ENCODE results near the gene SGIP1. TPM values are rescaled to one million over a fixed set of nuclear protein-coding genes. Genes with fewer than 3 reads are reported as not detected.

SGIP1 gene
- total RNA-seq, 4 donors from 2014 or later = 3.9 to 14.7 (median 6.5) TPM

GRCh38 chr1:66500301-66500700 lies 33.7 kb upstream of the SGIP1 start:
- no peak overlapping the region for H3K27ac ChIP-seq
- no peak overlapping the region for H3K4me3 ChIP-seq
- peaks cover 0 to 4% (median 0%) of the 10 kb centered on the region in 4 donors for H3K4me1 ChIP-seq
- no peaks in the 10 kb centered on the region for H3K27me3 ChIP-seq
- no peaks in the 10 kb centered on the region for H3K36me3 ChIP-seq
- no peak for DNase-seq (ENCODE audit: low spot score in 2 of 2)
- no peaks in the 10 kb centered on the region for H3K9me3 ChIP-seq
- TF ChIP-seq POLR2A (IDR thresholded peaks at IDR 0.05) (no peak), CTCF (IDR thresholded peaks at IDR 0.05) (no peak), EP300 (IDR thresholded peaks at IDR 0.05) (no peak)
- 58 to 75% methylated on average over 1 of the region's 1 CpG for WGBS, 2 donors

- Histone ChIP-seq H3K27ac (no peak overlapping the region), H3K4me1 (peaks cover 0 to 4% (median 0%) of the 10 kb centered on the region in 4 donors), H3K4me3 (no peak overlapping the region), H3K27me3 (no peaks in the 10 kb centered on the region), H3K36me3 (no peaks in the 10 kb centered on the region), H3K9me3 (no peaks in the 10 kb centered on the region)
- TF ChIP-seq CTCF (IDR thresholded peaks at IDR 0.05) (no peak), EP300 (IDR thresholded peaks at IDR 0.05) (no peak), POLR2A (IDR thresholded peaks at IDR 0.05) (no peak)
- WGBS, 2 donors = 41 to 46% methylated on average over 1 of the region's 1 CpG
- no peak for DNase-seq (ENCODE audit: low spot score in 2 of 2)
These were observed 31.9 kb upstream of the SGIP1 start for GRCh38 chr1:66502086-66502485.

GRCh38 chr1:66503841-66504470 lies 30.0 kb upstream of the SGIP1 start:
- H3K27me3 ChIP-seq = no peaks in the 10 kb centered on the region
- no peaks in the 10 kb centered on the region for H3K9me3 ChIP-seq
- H3K4me1 ChIP-seq = peaks cover 0 to 4% (median 0%) of the 10 kb centered on the region in 4 donors
- TF ChIP-seq EP300 (IDR thresholded peaks at IDR 0.05) = no peak
- TF ChIP-seq CTCF (IDR thresholded peaks at IDR 0.05) = peak; percentile 20 to 42 (median 29)
- no peak for TF ChIP-seq POLR2A (IDR thresholded peaks at IDR 0.05)
- H3K4me3 ChIP-seq = no peak overlapping the region
- DNase-seq (ENCODE audit: low spot score in 2 of 2) = peak in 1 of 2 donors; percentile 59
- no peak overlapping the region for H3K27ac ChIP-seq
- H3K36me3 ChIP-seq = no peaks in the 10 kb centered on the region
- WGBS, 2 donors = 55 to 61% methylated on average over 3 of the region's 3 CpGs

- no peaks in the 10 kb centered on the region for H3K9me3 ChIP-seq
- no peak for DNase-seq (ENCODE audit: low spot score in 2 of 2)
- H3K27me3 ChIP-seq = no peaks in the 10 kb centered on the region
- TF ChIP-seq EP300 (IDR thresholded peaks at IDR 0.05) (no peak), CTCF (IDR thresholded peaks at IDR 0.05) (no peak), POLR2A (IDR thresholded peaks at IDR 0.05) (no peak)
- H3K4me3 ChIP-seq = no peak overlapping the region
- H3K36me3 ChIP-seq = no peaks in the 10 kb centered on the region
- 66 to 72% methylated on average over 5 of the region's 5 CpGs for WGBS, 2 donors
- H3K27ac ChIP-seq = no peak overlapping the region
- H3K4me1 ChIP-seq = peaks cover 0 to 4% (median 0%) of the 10 kb centered on the region in 4 donors
These were observed 28.1 kb upstream of the SGIP1 start for GRCh38 chr1:66505671-66506392.

GRCh38 chr1:66506393-66506687 lies 27.6 kb upstream of the SGIP1 start:
- Histone ChIP-seq H3K4me1 (peaks cover 0 to 4% (median 0%) of the 10 kb centered on the region in 4 donors), H3K9me3 (no peaks in the 10 kb centered on the region), H3K36me3 (no peaks in the 10 kb centered on the region), H3K27me3 (no peaks in the 10 kb centered on the region), H3K27ac (no peak overlapping the region), H3K4me3 (no peak overlapping the region)
- TF ChIP-seq CTCF (IDR thresholded peaks at IDR 0.05) (no peak), EP300 (IDR thresholded peaks at IDR 0.05) (no peak), POLR2A (IDR thresholded peaks at IDR 0.05) (no peak)
- 71 to 83% methylated on average over 1 of the region's 1 CpG for WGBS, 2 donors
- no peak for DNase-seq (ENCODE audit: low spot score in 2 of 2)
